22Rv1 (cell line): ENCODE measurements around the gene FAM78A.

Experiments used
- H3K27ac ChIP-seq: fragments of 450-650 bp; 2 replicates; pipeline ENCODE4 v1.5.1; 2017
- ZFX ChIP-seq: fragments of 450-650 bp; IDR thresholded peaks from 2 replicates; pipeline ENCODE4 v1.6.1; 2017; ENCODE audit warnings: antibody characterized with exemption, borderline replicate concordance
- TF ChIP-seq, protein P1 (sequence below): fragments of 450-650 bp; IDR thresholded peaks from 2 replicates; pipeline ENCODE4 v1.5.1; 2017; ENCODE audit warnings: mild to moderate bottlenecking

The FAM78A gene

DNA sequence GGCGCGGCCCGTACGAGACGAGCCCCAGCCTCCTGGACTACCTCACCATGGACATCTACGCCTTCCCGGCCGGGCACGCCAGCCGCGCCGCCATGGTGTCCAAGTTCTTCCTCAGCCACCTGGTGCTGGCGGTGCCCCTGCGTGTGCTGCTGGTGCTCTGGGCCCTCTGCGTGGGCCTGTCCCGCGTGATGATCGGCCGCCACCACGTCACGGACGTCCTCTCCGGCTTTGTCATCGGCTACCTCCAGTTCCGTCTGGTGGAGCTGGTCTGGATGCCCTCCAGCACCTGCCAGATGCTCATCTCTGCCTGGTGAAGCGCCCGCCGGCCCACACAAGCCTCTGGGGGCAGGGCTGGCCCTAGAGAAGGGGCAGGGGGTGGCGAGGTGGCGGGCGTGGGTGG lies 31.7 kb upstream of the FAM78A start:
- TF ChIP-seq, protein P1, sequence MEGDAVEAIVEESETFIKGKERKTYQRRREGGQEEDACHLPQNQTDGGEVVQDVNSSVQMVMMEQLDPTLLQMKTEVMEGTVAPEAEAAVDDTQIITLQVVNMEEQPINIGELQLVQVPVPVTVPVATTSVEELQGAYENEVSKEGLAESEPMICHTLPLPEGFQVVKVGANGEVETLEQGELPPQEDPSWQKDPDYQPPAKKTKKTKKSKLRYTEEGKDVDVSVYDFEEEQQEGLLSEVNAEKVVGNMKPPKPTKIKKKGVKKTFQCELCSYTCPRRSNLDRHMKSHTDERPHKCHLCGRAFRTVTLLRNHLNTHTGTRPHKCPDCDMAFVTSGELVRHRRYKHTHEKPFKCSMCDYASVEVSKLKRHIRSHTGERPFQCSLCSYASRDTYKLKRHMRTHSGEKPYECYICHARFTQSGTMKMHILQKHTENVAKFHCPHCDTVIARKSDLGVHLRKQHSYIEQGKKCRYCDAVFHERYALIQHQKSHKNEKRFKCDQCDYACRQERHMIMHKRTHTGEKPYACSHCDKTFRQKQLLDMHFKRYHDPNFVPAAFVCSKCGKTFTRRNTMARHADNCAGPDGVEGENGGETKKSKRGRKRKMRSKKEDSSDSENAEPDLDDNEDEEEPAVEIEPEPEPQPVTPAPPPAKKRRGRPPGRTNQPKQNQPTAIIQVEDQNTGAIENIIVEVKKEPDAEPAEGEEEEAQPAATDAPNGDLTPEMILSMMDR, result no peak
- TF ChIP-seq ZFX, result no peak
- H3K27ac ChIP-seq, result no peak overlapping the region

DNA sequence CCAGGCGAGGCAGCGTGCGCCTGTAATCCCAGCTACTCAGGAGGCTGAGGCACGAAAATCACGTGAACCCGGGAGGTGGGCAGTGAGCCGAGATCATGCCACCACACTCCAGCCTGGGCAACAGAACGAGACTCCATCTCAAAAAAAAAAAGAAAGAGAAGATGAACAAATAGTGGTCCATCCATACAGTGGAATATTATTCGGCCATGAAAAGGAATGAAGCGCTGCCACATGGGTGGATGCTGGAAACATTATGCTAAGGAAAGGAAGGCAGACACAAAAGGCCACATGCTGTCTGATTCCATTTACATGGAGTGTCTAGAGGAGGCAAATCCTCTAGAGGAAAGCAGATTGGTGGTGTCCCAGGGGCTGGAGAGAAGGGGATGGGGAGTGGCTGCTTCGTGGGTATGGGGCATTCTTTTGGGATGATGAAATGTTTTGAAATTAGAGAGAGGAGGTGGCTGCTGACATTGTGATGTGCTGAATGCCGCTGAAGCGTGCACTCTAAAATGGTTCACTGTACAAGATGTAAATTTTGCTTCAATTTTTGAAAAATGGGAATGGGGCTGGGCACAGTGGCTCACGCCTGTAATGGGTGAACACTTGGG lies 30.2 kb upstream of the FAM78A start:
- no peak overlapping the region for H3K27ac ChIP-seq
- no peak for TF ChIP-seq ZFX
- TF ChIP-seq, protein P1, result no peak

DNA sequence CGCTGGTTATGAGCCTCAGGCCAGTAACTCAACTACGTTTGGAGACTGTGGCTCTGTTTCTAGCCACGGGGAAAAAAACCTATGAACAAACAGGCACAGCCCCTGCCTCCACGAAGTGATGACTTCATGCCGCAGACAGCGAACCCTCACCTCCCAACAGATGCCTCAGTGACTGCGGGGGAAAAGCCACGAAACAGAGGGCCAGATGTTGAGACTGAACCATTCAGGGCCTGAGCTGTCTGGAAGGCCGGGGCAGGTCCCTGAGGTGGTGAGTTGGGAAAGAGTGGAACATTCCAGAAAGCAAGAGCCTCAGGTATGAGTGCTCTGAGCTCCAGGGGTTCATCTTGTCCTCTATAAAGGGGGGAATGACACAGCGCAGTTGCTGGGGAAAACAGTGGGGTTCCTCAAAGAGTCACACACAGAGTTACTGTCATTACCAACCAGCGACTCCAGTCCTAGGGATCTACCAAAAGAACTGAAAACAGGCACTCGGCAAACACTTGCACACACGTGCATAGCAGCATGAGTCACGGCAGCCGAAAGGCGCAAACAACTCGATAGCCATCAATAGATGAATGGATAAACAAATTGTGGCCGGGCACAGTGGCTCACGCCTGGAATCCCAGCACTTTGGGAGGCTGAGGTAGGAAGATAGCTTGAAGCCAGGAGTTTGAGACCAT lies 28.5 kb upstream of the FAM78A start:
- no peak for TF ChIP-seq ZFX
- TF ChIP-seq, protein P1, result no peak
- no peak overlapping the region for H3K27ac ChIP-seq

DNA sequence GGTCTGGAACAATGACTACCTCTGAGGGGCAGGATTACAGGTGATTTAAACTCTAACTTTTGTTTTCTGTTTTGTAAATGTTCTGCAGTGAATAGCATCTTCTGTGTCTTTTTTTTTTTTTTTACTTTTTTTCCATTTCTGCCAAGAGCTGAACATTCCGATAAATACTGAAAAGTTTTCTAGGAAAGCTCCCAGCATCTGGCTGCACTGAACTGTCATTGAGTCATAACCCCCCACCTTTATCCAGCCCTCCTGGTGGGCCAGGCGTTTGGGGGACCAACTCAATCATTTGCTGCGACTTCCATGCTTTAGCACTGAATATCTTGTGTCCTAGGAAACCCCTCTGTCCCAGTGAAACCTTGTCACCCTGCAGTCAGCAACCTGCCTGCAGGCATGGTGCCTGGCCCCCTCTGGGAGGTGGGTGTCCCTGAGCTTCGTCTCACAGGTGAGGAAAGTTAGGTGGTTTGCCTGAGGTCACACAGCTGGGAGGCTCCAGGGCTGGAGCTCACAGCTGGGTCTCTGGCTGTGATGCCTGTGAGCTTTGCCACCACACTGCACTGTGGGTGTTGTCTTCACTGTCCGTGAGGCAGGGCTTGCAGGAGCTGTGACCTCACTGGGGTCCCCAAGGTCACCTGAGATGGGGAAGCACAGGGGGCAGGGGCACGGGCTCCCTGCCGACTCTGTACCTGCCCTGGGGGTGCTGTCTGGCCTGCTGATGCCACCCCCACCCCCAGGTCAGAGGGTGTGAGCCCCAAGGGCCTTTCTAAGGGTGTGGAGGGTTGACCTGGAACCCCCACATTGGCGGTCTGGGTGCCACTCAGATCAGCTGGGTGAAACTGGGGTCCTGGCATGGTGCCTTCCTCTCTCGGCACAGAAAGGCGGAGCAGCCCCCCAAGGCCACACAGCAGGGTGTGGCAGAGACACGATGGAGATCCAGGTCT lies 27.3 kb upstream of the FAM78A start:
- TF ChIP-seq, protein P1, result no peak
- TF ChIP-seq ZFX, result no peak
- no peak overlapping the region for H3K27ac ChIP-seq

DNA sequence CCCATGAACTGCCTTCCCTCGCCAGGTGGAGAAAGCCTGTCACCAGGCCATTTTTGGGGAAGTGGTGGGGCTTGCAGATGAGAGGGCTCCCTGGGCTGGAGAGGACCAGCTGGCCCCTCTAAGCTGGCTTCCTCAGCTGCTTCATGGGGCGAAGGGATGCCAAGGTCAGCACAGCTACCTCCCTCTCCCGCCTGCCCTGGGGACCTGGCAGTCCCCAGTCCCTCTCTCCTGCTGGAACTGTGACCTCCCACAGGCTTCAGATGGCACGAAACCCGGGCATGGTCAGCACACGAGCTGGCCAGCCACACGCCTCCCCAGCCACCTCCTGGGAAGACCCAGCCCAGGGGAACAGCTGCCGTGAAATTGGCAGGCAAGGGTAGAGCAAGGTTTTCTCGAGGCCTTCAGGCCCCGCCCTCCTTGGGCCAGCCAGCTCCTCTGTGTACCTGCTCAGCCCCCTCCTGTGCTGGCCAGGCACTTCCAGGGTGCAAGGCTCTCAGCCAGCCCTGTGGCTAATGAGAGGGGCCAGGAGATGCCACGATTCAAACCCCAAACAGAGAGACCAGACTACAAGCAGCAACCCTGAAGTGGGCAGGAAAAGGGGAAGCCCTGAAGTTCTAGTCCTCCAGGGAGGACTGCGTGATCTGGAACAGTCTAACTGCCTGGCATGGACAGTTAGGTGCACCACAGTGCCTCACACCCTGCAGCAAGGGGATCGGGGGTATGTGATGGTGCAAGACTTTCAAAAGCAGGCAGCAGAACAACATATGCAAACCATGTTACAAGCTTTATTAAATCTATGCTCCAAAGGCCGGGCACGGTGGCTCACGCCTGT lies 26.1 kb upstream of the FAM78A start:
- no peak for TF ChIP-seq ZFX
- TF ChIP-seq, protein P1, result no peak
- H3K27ac ChIP-seq, result no peak overlapping the region

DNA sequence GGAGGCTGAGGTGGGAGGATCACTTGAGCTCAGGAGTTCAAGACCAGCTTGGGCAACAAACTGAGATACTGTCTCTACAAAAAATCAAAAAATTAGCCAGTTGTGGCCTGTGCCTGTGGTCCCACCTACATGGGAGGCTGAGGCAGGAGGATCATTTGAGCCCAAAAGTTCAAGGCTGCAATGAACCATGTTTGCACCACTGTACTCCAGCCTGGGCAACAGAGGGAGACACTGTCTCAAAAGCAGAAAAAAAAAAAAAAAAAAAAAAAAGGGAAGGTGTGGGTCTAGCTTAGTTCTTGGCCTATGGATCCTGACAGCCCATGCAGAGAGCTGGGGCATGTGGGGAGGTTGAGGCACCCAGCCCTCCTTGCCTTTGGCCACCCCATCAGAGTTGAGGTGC lies 24.1 kb upstream of the FAM78A start:
- no peak for TF ChIP-seq ZFX
- TF ChIP-seq, protein P1, result no peak
- H3K27ac ChIP-seq, result no peak overlapping the region
